Chondrocyte (in vitro differentiated cells): Measurements from ENCODE around the gene ITPR2. TPM values are rescaled to one million over a fixed set of nuclear protein-coding genes. Genes with fewer than 3 reads are reported as not detected.

Experiments
- DNase-seq: peaks from one replicate; pipeline ENCODE4 v3.0.0; 2021; ENCODE audit warnings: mixed read lengths, low spot score
- H3K27ac Mint-ChIP-seq: one replicate; pipeline ENCODE4 v1.8.0; 2021; ENCODE audit warnings: mild to moderate bottlenecking, moderate library complexity, mixed read lengths; ENCODE audit not compliant: unreplicated experiment
- H3K27me3 Mint-ChIP-seq: 2 replicates; pipeline ENCODE4 v1.8.0; 2021; ENCODE audit warnings: low read depth, mixed read lengths
- H3K36me3 Mint-ChIP-seq: 2 replicates; pipeline ENCODE4 v1.8.0; 2021; ENCODE audit warnings: low read depth, mixed read lengths
- H3K4me1 Mint-ChIP-seq: 2 replicates; pipeline ENCODE4 v1.8.0; 2021; ENCODE audit warnings: low read depth, mild to moderate bottlenecking, mixed read lengths
- H3K4me3 Mint-ChIP-seq: one replicate; pipeline ENCODE4 v1.8.0; 2021; ENCODE audit warnings: mild to moderate bottlenecking, moderate library complexity, mixed read lengths; ENCODE audit not compliant: unreplicated experiment
- H3K9me3 Mint-ChIP-seq: 2 replicates; pipeline ENCODE4 v1.8.0; 2021; ENCODE audit warnings: low read depth, mixed read lengths
- total RNA-seq: library from RNA; stranded (reverse); gene quantifications from 3 replicates; pipeline ENCODE4 v1.2.1, GENCODE V29; 2021
- TF ChIP-seq, protein P1 (sequence below): fragments of 200-600 bp; sonication (generic); IDR thresholded peaks from 2 replicates; pipeline ENCODE4 v1.5.0; 2021; ENCODE audit warnings: antibody characterized with exemption, mild to moderate bottlenecking, moderate library complexity

ITPR2 gene
- total RNA-seq, 1 donor from 2014 or later, result 18.7 TPM

GRCh38 chr12:26661399-26661798 is 171.6 kb downstream of the ITPR2 start:
- Mint-ChIP-seq H3K4me3 (no peak overlapping the region), H3K27me3 (no peaks in the 10 kb centered on the region), H3K36me3 (peaks cover 16% of the 10 kb centered on the region), H3K4me1 (peaks cover 2% of the 10 kb centered on the region), H3K9me3 (no peaks in the 10 kb centered on the region), H3K27ac (no peak overlapping the region)
- TF ChIP-seq, protein P1, sequence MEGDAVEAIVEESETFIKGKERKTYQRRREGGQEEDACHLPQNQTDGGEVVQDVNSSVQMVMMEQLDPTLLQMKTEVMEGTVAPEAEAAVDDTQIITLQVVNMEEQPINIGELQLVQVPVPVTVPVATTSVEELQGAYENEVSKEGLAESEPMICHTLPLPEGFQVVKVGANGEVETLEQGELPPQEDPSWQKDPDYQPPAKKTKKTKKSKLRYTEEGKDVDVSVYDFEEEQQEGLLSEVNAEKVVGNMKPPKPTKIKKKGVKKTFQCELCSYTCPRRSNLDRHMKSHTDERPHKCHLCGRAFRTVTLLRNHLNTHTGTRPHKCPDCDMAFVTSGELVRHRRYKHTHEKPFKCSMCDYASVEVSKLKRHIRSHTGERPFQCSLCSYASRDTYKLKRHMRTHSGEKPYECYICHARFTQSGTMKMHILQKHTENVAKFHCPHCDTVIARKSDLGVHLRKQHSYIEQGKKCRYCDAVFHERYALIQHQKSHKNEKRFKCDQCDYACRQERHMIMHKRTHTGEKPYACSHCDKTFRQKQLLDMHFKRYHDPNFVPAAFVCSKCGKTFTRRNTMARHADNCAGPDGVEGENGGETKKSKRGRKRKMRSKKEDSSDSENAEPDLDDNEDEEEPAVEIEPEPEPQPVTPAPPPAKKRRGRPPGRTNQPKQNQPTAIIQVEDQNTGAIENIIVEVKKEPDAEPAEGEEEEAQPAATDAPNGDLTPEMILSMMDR, result no peak
- DNase-seq, result no peak

DNA sequence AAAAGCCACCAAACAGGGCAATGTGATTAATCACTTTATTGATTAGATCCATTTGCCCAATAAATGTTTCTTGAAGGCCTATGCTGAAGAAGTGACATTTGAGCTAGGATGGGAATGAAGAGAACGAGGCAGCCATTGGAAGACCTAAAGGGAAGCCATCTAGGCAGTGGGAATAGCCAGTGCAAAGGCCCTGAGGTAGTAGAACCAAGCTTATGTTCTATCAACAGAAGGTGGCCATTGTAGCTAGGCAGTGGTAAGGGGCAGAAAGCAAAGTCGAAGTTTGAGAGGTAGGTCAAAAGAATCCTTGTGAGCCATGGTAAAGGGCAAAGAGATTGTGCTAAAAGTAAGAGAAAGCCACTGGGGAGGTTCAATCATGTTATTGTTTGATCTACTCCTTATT is 173.1 kb downstream of the ITPR2 start:
- Mint-ChIP-seq H3K9me3 (no peaks in the 10 kb centered on the region), H3K4me1 (no peaks in the 10 kb centered on the region), H3K4me3 (no peak overlapping the region), H3K27me3 (no peaks in the 10 kb centered on the region), H3K36me3 (peaks cover 25% of the 10 kb centered on the region), H3K27ac (no peak overlapping the region)
- no peak for DNase-seq
- TF ChIP-seq, protein P1, result no peak

GRCh38 chr12:26658991-26659390 is 174.0 kb downstream of the ITPR2 start:
- no peaks in the 10 kb centered on the region for H3K9me3 Mint-ChIP-seq
- TF ChIP-seq, protein P1, result no peak
- H3K27me3 Mint-ChIP-seq, result no peaks in the 10 kb centered on the region
- peaks cover 27% of the 10 kb centered on the region for H3K36me3 Mint-ChIP-seq
- no peak for DNase-seq
- H3K4me3 Mint-ChIP-seq, result no peak overlapping the region
- H3K27ac Mint-ChIP-seq, result no peak overlapping the region
- H3K4me1 Mint-ChIP-seq, result no peaks in the 10 kb centered on the region

- Mint-ChIP-seq H3K9me3 (peaks cover 11% of the 10 kb centered on the region), H3K4me1 (peaks cover under 1% of the 10 kb centered on the region), H3K27me3 (no peaks in the 10 kb centered on the region), H3K4me3 (no peak overlapping the region), H3K27ac (no peak overlapping the region), H3K36me3 (peaks cover 35% of the 10 kb centered on the region)
- no peak for DNase-seq
- TF ChIP-seq, protein P1, result no peak
Observed at GRCh38 chr12:26654623-26655022, 178.4 kb downstream of the ITPR2 start.

- H3K36me3 Mint-ChIP-seq, result peaks cover 27% of the 10 kb centered on the region
- no peak overlapping the region for H3K27ac Mint-ChIP-seq
- no peak for DNase-seq
- TF ChIP-seq, protein P1, result peak; percentile 92
- H3K4me3 Mint-ChIP-seq, result no peak overlapping the region
- no peaks in the 10 kb centered on the region for H3K27me3 Mint-ChIP-seq
- H3K9me3 Mint-ChIP-seq, result peaks cover 11% of the 10 kb centered on the region
- peaks cover 28% of the 10 kb centered on the region for H3K4me1 Mint-ChIP-seq
Observed at GRCh38 chr12:26651566-26652188, 181.3 kb downstream of the ITPR2 start.
